DOHH2 (cell line): Measurements from ENCODE around the gene ARID5B.

Experiments
- H3F3A ChIP-seq: fragments of 200-600 bp; sonication (generic), shearing (Covaris generic); 2 replicates; pipeline ENCODE4 v1.6.0; 2016; ENCODE audit warnings: antibody characterized with exemption, mild to moderate bottlenecking; ENCODE audit not compliant: control insufficient read depth, insufficient read depth
- H3K27ac ChIP-seq: fragments of 200-600 bp; sonication (generic); 2 replicates; pipeline ENCODE4 v1.5.1; 2014; ENCODE audit warnings: low read depth, mild to moderate bottlenecking, low read length, moderate library complexity
- H3K27me3 ChIP-seq: fragments of 200-600 bp; sonication (generic); 2 replicates; pipeline ENCODE4 v1.6.1; 2014; ENCODE audit warnings: mild to moderate bottlenecking, low read length, mixed read lengths; ENCODE audit not compliant: control insufficient read depth
- H3K36me3 ChIP-seq: fragments of 200-600 bp; sonication (generic); 2 replicates; pipeline ENCODE4 v1.6.1; 2014; ENCODE audit warnings: mild to moderate bottlenecking, low read length, moderate library complexity, mixed read lengths; ENCODE audit not compliant: control insufficient read depth
- H3K4me1 ChIP-seq: fragments of 200-600 bp; sonication (generic); 2 replicates; pipeline ENCODE4 v1.6.1; 2014; ENCODE audit warnings: mild to moderate bottlenecking, low read length, mixed read lengths; ENCODE audit not compliant: control insufficient read depth
- H3K4me2 ChIP-seq: fragments of 200-600 bp; sonication (generic); 2 replicates; pipeline ENCODE4 v1.6.0; 2014; ENCODE audit warnings: mild to moderate bottlenecking, low read length, moderate library complexity
- H3K4me3 ChIP-seq: fragments of 200-600 bp; sonication (generic); 2 replicates; pipeline ENCODE4 v1.5.1; 2014; ENCODE audit warnings: mild to moderate bottlenecking, low read length, mixed read lengths
- H3K79me2 ChIP-seq: fragments of 200-600 bp; sonication (generic); 2 replicates; pipeline ENCODE4 v1.6.1; 2014; ENCODE audit warnings: mild to moderate bottlenecking, low read length, mixed read lengths; ENCODE audit not compliant: control insufficient read depth
- H3K9me2 ChIP-seq: fragments of 200-600 bp; sonication (generic); replicated peaks from 2 replicates; pipeline ENCODE4 v1.6.1; 2014; ENCODE audit warnings: mild to moderate bottlenecking, low read length, mixed read lengths; ENCODE audit not compliant: control insufficient read depth
- H3K9me3 ChIP-seq: fragments of 200-600 bp; sonication (generic); 2 replicates; pipeline ENCODE4 v1.6.1; 2014; ENCODE audit warnings: antibody characterized with exemption, low read length, mixed read lengths; ENCODE audit not compliant: control insufficient read depth, insufficient read depth
- H4K20me1 ChIP-seq: fragments of 200-600 bp; sonication (generic); 2 replicates; pipeline ENCODE4 v1.6.0; 2014; ENCODE audit warnings: low read depth, mild to moderate bottlenecking, antibody characterized with exemption, low read length, moderate library complexity; ENCODE audit not compliant: control insufficient read depth, insufficient read depth
- CTCF ChIP-seq: fragments of 200-600 bp; sonication (generic); IDR thresholded peaks from one replicate; pipeline ENCODE4 v1.5.1; 2014; ENCODE audit warnings: antibody characterized with exemption, mild to moderate bottlenecking, low read depth, low read length; ENCODE audit not compliant: poor library complexity, severe bottlenecking
- EZH2phosphoT487 ChIP-seq: fragments of 200-600 bp; sonication (generic); IDR thresholded peaks from 2 replicates; pipeline ENCODE4 v1.6.1; 2017; ENCODE audit warnings: borderline replicate concordance, mild to moderate bottlenecking, antibody characterized with exemption, low read length, moderate library complexity, mixed read lengths

The ARID5B gene

GRCh38 chr10:62005687-62006086, 104.2 kb downstream of the ARID5B start:
- Histone ChIP-seq H3K4me1 (peaks cover 83% of the 10 kb centered on the region), H3K27me3 (no peaks in the 10 kb centered on the region), H3K9me3 (no peaks in the 10 kb centered on the region), H3K4me2 (no peak overlapping the region), H3K9me2 (no peaks in the 10 kb centered on the region), H3K36me3 (peaks cover 44% of the 10 kb centered on the region), H3K4me3 (no peak overlapping the region), H4K20me1 (no peaks in the 10 kb centered on the region), H3F3A (peaks cover 3% of the 10 kb centered on the region), H3K27ac (no peak overlapping the region), H3K79me2 (peaks cover 50% of the 10 kb centered on the region)
- no peak for TF ChIP-seq EZH2phosphoT487
- no peak for TF ChIP-seq CTCF

- peaks cover 79% of the 10 kb centered on the region for H3K4me1 ChIP-seq
- H3K4me3 ChIP-seq, result no peak overlapping the region
- peaks cover 46% of the 10 kb centered on the region for H3K79me2 ChIP-seq
Observed at GRCh38 chr10:62007145-62007544, 105.6 kb downstream of the ARID5B start.

DNA sequence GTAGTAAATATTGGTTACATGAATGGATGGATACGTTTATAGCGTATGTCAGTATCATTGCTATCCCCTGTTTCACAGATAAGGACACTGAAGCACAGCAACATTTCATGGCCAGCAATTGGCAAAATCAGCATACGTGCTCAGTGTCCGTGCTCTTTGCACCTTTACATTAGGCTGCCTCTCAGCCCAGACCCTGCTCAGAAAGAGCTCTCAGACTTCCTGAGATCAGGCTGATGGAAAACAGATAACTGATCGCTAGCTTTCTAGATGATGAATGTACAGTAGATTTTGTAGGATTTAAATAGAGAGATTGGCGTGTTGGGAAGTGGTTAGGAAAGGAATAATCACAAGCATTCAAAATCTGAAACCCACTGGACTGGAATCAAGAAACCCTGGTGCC, 106.7 kb downstream of the ARID5B start:
- H3K4me3 ChIP-seq, result no peak overlapping the region
- TF ChIP-seq CTCF (no peak), EZH2phosphoT487 (no peak)
- no peaks in the 10 kb centered on the region for H3K27me3 ChIP-seq
- peaks cover 69% of the 10 kb centered on the region for H3K4me1 ChIP-seq
- H3K27ac ChIP-seq, result no peak overlapping the region
- H3K9me3 ChIP-seq, result no peaks in the 10 kb centered on the region
- H3F3A ChIP-seq, result peaks cover 3% of the 10 kb centered on the region
- H3K4me2 ChIP-seq, result no peak overlapping the region
- H4K20me1 ChIP-seq, result no peaks in the 10 kb centered on the region
- peaks cover 37% of the 10 kb centered on the region for H3K79me2 ChIP-seq
- peaks cover 41% of the 10 kb centered on the region for H3K36me3 ChIP-seq
- no peaks in the 10 kb centered on the region for H3K9me2 ChIP-seq

More at GRCh38 chr10:62007145-62007544, 105.6 kb downstream of the ARID5B start:
- H3K36me3 ChIP-seq, result peaks cover 44% of the 10 kb centered on the region
- H3K9me2 ChIP-seq, result no peaks in the 10 kb centered on the region
- no peak overlapping the region for H3K27ac ChIP-seq
- no peak overlapping the region for H3K4me2 ChIP-seq
- no peaks in the 10 kb centered on the region for H4K20me1 ChIP-seq
- TF ChIP-seq CTCF, result no peak
- H3K27me3 ChIP-seq, result no peaks in the 10 kb centered on the region
- H3F3A ChIP-seq, result peaks cover 3% of the 10 kb centered on the region
- H3K9me3 ChIP-seq, result no peaks in the 10 kb centered on the region
